HepG2 (cell line): ENCODE results near the gene NMU. TPM values are rescaled to one million over a fixed set of nuclear protein-coding genes. Genes with fewer than 3 reads are reported as not detected.

ENCODE experiments used
- ATAC-seq: fragments of 200-7000 bp; cut with Tn5 transposase; 3 replicates; pipeline ENCODE4 v1.9.1; 2020; ENCODE audit warnings: mild to moderate bottlenecking, moderate library complexity
- BruUV-seq: library from RNA; stranded (reverse); fragments of 400-500 nt; replicated peaks from 2 replicates; lab custom pipeline; 2021; lab: Mats Ljungman, UMichigan
- CTCF ChIA-PET: fragments of 300-600 bp; formaldehyde crosslinking; extraction: SDS; loops from one replicate; lab custom pipeline; 2021; ENCODE audit warnings: low total read pairs, inconsistent platforms, low intra/inter-chr PET ratio; lab: Yijun Ruan, JAX
- POLR2A ChIA-PET: fragments of 350-600 bp; sonication (Branson Sonifier 250); formaldehyde crosslinking; loops from one replicate; lab custom pipeline; 2020; ENCODE audit warnings: antibody characterized with exemption, inconsistent platforms; lab: Yijun Ruan, JAX
- DNase-seq: peaks from one replicate; pipeline ENCODE4 v3.0.0-alpha.2; 2015; ENCODE audit warnings: low spot score
- FAIRE-seq: peaks from 3 replicates; lab custom pipeline; 2011; peaks lifted over from hg19 to GRCh38; lab: Jason Lieb, UNC
- H2AFZ ChIP-seq: one replicate; pipeline ENCODE4 v1.6.1; 2011; ENCODE audit warnings: low read length, inconsistent platforms
- H3K27ac ChIP-seq: fragments of 300-600 bp; 3 replicates; pipeline ENCODE4 v1.8.0; 2011; ENCODE audit warnings: mixed run types, mild to moderate bottlenecking, mixed read lengths, low read length, inconsistent platforms; ENCODE audit not compliant: insufficient read depth; ENCODE audit errors: extremely low read length
- H3K27me3 ChIP-seq, 2 experiments: fragments of 200-600 bp in 1 of 2; 2 replicates in 1 of 2; 3 replicates in 1 of 2; pipeline versions ENCODE4 v1.6.0 to v1.8.0; 2011; ENCODE audit warnings: low read length in 2 of 2, mild to moderate bottlenecking in 2 of 2, moderate library complexity in 2 of 2, inconsistent platforms in 1 of 2; ENCODE audit not compliant: insufficient read depth in 2 of 2, control insufficient read depth in 1 of 2
- H3K36me3 ChIP-seq, 2 experiments: fragments of 200-600 bp in 1 of 2; replicated peaks in 1 of 2; 2 replicates in 1 of 2; 3 replicates in 1 of 2; pipeline versions ENCODE4 v1.5.1 to v1.8.0; 2011; ENCODE audit warnings: low read length in 2 of 2, inconsistent platforms in 1 of 2; ENCODE audit not compliant: insufficient read depth in 2 of 2, control insufficient read depth in 1 of 2
- H3K4me1 ChIP-seq: 2 replicates; pipeline ENCODE4 v1.5.1; 2012; ENCODE audit warnings: low read length, inconsistent platforms; ENCODE audit not compliant: insufficient read depth
- H3K4me2 ChIP-seq: 2 replicates; pipeline ENCODE4 v1.6.0; 2011; ENCODE audit warnings: low read depth, low read length, inconsistent platforms
- H3K4me3 ChIP-seq, 3 experiments: fragments of 200-600 bp in 1 of 3; sonication (generic), shearing (Covaris generic) in 1 of 3; replicated peaks in 1 of 3; 2 replicates each; pipeline ENCODE4 v1.5.1; 2011 to 2016; ENCODE audit warnings: low read length in 3 of 3, inconsistent platforms in 2 of 3, low read depth in 2 of 3, mild to moderate bottlenecking in 2 of 3, control low read depth in 1 of 3, mixed read lengths in 1 of 3; ENCODE audit not compliant: insufficient read depth in 1 of 3
- H3K79me2 ChIP-seq: one replicate; pipeline ENCODE4 v1.6.1; 2011; ENCODE audit warnings: low read length, inconsistent platforms; ENCODE audit not compliant: insufficient read depth
- H3K9ac ChIP-seq: 2 replicates; pipeline ENCODE4 v1.6.0; 2011; ENCODE audit warnings: mild to moderate bottlenecking, low read depth, low read length, inconsistent platforms; ENCODE audit not compliant: insufficient read depth
- H3K9me3 ChIP-seq: 2 replicates; pipeline ENCODE4 v1.5.1; 2012; ENCODE audit warnings: mild to moderate bottlenecking, low read length
- H4K20me1 ChIP-seq: 2 replicates; pipeline ENCODE4 v1.6.0; 2011; ENCODE audit warnings: inconsistent platforms, mild to moderate bottlenecking, low read length, moderate library complexity; ENCODE audit not compliant: insufficient read depth
- ATAD3A ChIP-seq: sonication (generic); formaldehyde crosslinking; IDR thresholded peaks from 2 replicates; pipeline ENCODE4 v1.4.0; 2020; ENCODE audit warnings: missing genetic modification reagents
- ATF1 ChIP-seq: IDR thresholded peaks from 2 replicates; pipeline ENCODE4 v1.6.1; 2016; ENCODE audit warnings: mild to moderate bottlenecking, control low read depth
- GABPB1 ChIP-seq: IDR thresholded peaks from 2 replicates; pipeline ENCODE4 v1.6.1; 2016; ENCODE audit warnings: mild to moderate bottlenecking, missing genetic modification reagents, moderate library complexity, missing compliant biosample characterization
- PHF5A ChIP-seq: IDR thresholded peaks from one replicate; pipeline ENCODE4 v1.6.1; 2018; ENCODE audit warnings: low read depth, missing genetic modification reagents; ENCODE audit not compliant: unreplicated experiment
- RFX5 ChIP-seq: IDR thresholded peaks from 2 replicates; pipeline ENCODE4 v1.6.1; 2011; ENCODE audit warnings: low read depth, low read length, improper control_type of control experiment
- TAF15 ChIP-seq: fragments of 200-400 bp; formaldehyde crosslinking; IDR thresholded peaks from one replicate; pipeline ENCODE4 v1.6.1; 2018; ENCODE audit warnings: mild to moderate bottlenecking, low read depth, low read length; ENCODE audit not compliant: poor library complexity, severe bottlenecking
- THAP11 ChIP-seq: IDR thresholded peaks from 2 replicates; pipeline ENCODE4 v1.6.1; 2016; ENCODE audit warnings: missing biosample characterization, missing genetic modification reagents
- TRAFD1 ChIP-seq: sonication (generic); formaldehyde crosslinking; IDR thresholded peaks from 2 replicates; pipeline ENCODE4 v1.5.1; 2020; ENCODE audit warnings: missing genetic modification reagents, mild to moderate bottlenecking, borderline replicate concordance
- ZBTB7A ChIP-seq: sonication (generic); formaldehyde crosslinking; IDR thresholded peaks from 2 replicates; pipeline ENCODE4 v1.8.0; 2022; ENCODE audit warnings: mild to moderate bottlenecking, missing genetic modification reagents
- ZNF350 ChIP-seq: sonication (generic); formaldehyde crosslinking; IDR thresholded peaks from 2 replicates; pipeline ENCODE4 v1.4.0; 2020; ENCODE audit warnings: mild to moderate bottlenecking, low read depth, missing genetic modification reagents, borderline replicate concordance
- ZNF460 ChIP-seq: sonication (generic); formaldehyde crosslinking; IDR thresholded peaks from 2 replicates; pipeline ENCODE4 v1.5.1; 2020; ENCODE audit warnings: missing genetic modification reagents, mild to moderate bottlenecking, borderline replicate concordance
- ZNF629 ChIP-seq: sonication (generic); formaldehyde crosslinking; conservative IDR thresholded peaks from 2 replicates; pipeline ENCODE4 v1.5.0; 2020; ENCODE audit warnings: missing genetic modification reagents
- ZNF713 ChIP-seq: sonication (generic); formaldehyde crosslinking; IDR thresholded peaks from 2 replicates; pipeline ENCODE4 v1.4.0; 2020; ENCODE audit warnings: mild to moderate bottlenecking, missing genetic modification reagents
- ZZZ3 ChIP-seq: sonication (generic); formaldehyde crosslinking; IDR thresholded peaks from 2 replicates; pipeline ENCODE4 v1.4.0; 2020; ENCODE audit warnings: missing genetic modification reagents, mild to moderate bottlenecking, borderline replicate concordance
- WGBS: methylation state at CpG from one replicate; pipeline ENCODE4 v1.1.6; 2017; ENCODE audit warnings: low lambda C conversion rate; 5-methylcytosine and 5-hydroxymethylcytosine counted together
- in situ Hi-C: cut with HindIII; loops from 2 replicates; pipeline ENCODE4 v1.10.0; 2017; ENCODE audit warnings: low pct_unique_long_range_greater_than_20kb; ENCODE audit not compliant: extremely low pct_ligation_motif_present
- intact Hi-C: fragments of 100-400 bp; cut with micrococcal nuclease; formaldehyde crosslinking; loops from one replicate; pipeline ENCODE4 v1.10.0; 2022; ENCODE audit not compliant: unreplicated experiment
- polyA plus RNA-seq, 8 experiments: library from polyadenylated mRNA; depleted of rRNA in 3 of 8; stranded (reverse) in 7 of 8; unstranded in 1 of 8; fragments of >200 nt; fragmentation: Illumina TruSeq in 4 of 8; extraction: Trizol in 4 of 8; gene quantifications; 2 replicates each; pipeline versions ENCODE4 v1.2.1 to v1.2.3, GENCODE V29; 2011 to 2016; ENCODE audit warnings: low read depth in 4 of 8, missing spikeins in 1 of 8, mixed read lengths in 1 of 8; ENCODE audit not compliant: insufficient read depth in 1 of 8
- total RNA-seq, 5 experiments: library from RNA; depleted of rRNA; stranded (reverse); fragments of >200 nt; fragmentation: Illumina TruSeq; extraction: Trizol; gene quantifications; 2 replicates each; pipeline ENCODE4 v1.2.3, GENCODE V29; 2016; ENCODE audit warnings: low read depth in 1 of 5
- TF ChIP-seq, protein P1 (sequence below): sonication (generic); formaldehyde crosslinking; IDR thresholded peaks from 2 replicates; pipeline ENCODE4 v1.4.0; 2020; ENCODE audit warnings: missing genetic modification reagents, mild to moderate bottlenecking, borderline replicate concordance

NMU gene
- total and polyA plus RNA-seq, 2 of the 13 experiments (the other 11 are each of a cell fraction or from before 2014, with no cell fraction given), result not detected

GRCh38 chr4:55682295-55682694, 46.2 kb upstream of the NMU start:
- intact Hi-C loops, result no loop called here
- no peaks in the 10 kb centered on the region for H4K20me1 ChIP-seq
- H3K9me3 ChIP-seq, result no peaks in the 10 kb centered on the region
- DNase-seq, result no peak
- FAIRE-seq, result no peak
- no peak overlapping the region for H3K27ac ChIP-seq
- POLR2A ChIA-PET, result no interaction called here
- no peaks in the 10 kb centered on the region for H3K4me1 ChIP-seq
- no peak overlapping the region for H3K4me2 ChIP-seq
- CTCF ChIA-PET, result no interaction called here
- no peak for TF ChIP-seq PHF5A (CRISPR knock-in tag)
- no peak for TF ChIP-seq ZZZ3 (CRISPR knock-in tag)
- no peak for TF ChIP-seq ATAD3A (CRISPR knock-in tag)
- H3K27me3 ChIP-seq, result no peaks in the 10 kb centered on the region; a peak in 1 of 5 replicates
- in situ Hi-C loops, result no loop called here
- BruUV-seq, result no TSS peak
- H3K36me3 ChIP-seq, result no peaks in the 10 kb centered on the region
- no peak for ATAC-seq
- H3K9ac ChIP-seq, result no peak overlapping the region
- 0% methylated on average over 1 of the region's 1 CpG for WGBS
- H3K4me3 ChIP-seq, result no peak overlapping the region
- H3K79me2 ChIP-seq, result no peaks in the 10 kb centered on the region
- H2AFZ ChIP-seq, result no peak overlapping the region

DNA sequence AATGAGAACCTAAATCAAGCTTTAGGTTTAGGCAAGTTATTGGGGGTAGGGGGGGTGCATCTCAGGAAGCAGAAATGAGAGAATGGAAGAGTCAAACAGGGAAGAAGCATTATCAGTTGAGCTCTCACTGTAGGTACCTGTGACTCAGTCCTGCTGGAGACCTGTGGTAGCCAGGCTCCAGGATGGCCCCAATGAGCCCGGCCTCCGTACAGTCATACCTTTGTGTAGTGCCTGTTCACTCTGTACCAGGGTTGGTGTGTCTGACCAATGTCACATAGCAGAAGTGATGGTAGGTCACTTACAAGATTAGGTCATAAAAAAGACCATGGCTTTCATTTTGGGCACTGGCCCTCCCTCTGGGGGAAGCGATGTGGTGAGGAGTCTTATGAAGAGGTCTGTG, 45.3 kb upstream of the NMU start:
- BruUV-seq, result no TSS peak
- Histone ChIP-seq H2AFZ (no peak overlapping the region), H3K4me3 (no peak overlapping the region), H3K4me2 (no peak overlapping the region), H3K9ac (no peak overlapping the region), H3K4me1 (no peaks in the 10 kb centered on the region), H3K27me3 (no peaks in the 10 kb centered on the region; a peak in 1 of 5 replicates), H3K9me3 (no peaks in the 10 kb centered on the region), H4K20me1 (no peaks in the 10 kb centered on the region), H3K36me3 (no peaks in the 10 kb centered on the region), H3K79me2 (no peaks in the 10 kb centered on the region), H3K27ac (no peak overlapping the region)
- no peak for FAIRE-seq
- no peak for DNase-seq
- no peak for ATAC-seq
- in situ Hi-C loops (no loop called here), intact Hi-C loops (no loop called here)
- POLR2A ChIA-PET, result no interaction called here
- 0% methylated on average over 3 of the region's 3 CpGs for WGBS
- CTCF ChIA-PET, result no interaction called here
- no peak for TF ChIP-seq TAF15
- TF ChIP-seq ZBTB7A, result no peak
- no peak for TF ChIP-seq ZNF629 (CRISPR knock-in tag)
- TF ChIP-seq, protein P1, sequence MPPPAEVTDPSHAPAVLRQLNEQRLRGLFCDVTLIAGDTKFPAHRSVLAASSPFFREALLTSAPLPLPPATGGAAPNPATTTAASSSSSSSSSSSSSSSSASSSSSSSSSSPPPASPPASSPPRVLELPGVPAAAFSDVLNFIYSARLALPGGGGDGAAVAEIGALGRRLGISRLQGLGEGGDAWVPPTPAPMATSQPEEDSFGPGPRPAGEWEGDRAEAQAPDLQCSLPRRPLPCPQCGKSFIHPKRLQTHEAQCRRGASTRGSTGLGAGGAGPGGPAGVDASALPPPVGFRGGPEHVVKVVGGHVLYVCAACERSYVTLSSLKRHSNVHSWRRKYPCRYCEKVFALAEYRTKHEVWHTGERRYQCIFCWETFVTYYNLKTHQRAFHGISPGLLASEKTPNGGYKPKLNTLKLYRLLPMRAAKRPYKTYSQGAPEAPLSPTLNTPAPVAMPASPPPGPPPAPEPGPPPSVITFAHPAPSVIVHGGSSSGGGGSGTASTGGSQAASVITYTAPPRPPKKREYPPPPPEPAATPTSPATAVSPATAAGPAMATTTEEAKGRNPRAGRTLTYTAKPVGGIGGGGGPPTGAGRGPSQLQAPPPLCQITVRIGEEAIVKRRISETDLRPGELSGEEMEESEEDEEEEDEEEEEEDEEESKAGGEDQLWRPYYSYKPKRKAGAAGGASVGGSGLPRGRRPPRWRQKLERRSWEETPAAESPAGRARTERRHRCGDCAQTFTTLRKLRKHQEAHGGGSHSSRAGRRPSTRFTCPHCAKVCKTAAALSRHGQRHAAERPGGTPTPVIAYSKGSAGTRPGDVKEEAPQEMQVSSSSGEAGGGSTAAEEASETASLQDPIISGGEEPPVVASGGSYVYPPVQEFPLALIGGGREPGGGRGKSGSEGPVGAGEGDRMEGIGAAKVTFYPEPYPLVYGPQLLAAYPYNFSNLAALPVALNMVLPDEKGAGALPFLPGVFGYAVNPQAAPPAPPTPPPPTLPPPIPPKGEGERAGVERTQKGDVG (CRISPR knock-in tag), result no peak
- TF ChIP-seq THAP11 (CRISPR knock-in tag), result no peak
- TF ChIP-seq GABPB1 (CRISPR knock-in tag), result no peak
- no peak for TF ChIP-seq ATF1 (CRISPR knock-in tag)
- TF ChIP-seq ZNF350 (CRISPR knock-in tag), result no peak
- TF ChIP-seq ZNF460 (CRISPR knock-in tag), result no peak
- no peak for TF ChIP-seq RFX5
- no peak for TF ChIP-seq TRAFD1 (CRISPR knock-in tag)
- no peak for TF ChIP-seq ZZZ3 (CRISPR knock-in tag)
- no peak for TF ChIP-seq ZNF713
